ENCODE data around the gene S100A11. TPM values are rescaled to one million over a fixed set of nuclear protein-coding genes. Genes with fewer than 3 reads are reported as not detected.

Gene S100A11
- 79.3 and 93.7 TPM in 2 replicates for total RNA-seq

GRCh38 chr1:152036267-152037216 is at the start of gene S100A11:
Gene S100A11, minus strand, starts transcription at chr1:152037004. Its CDS starts 89 bp downstream, at chr1:152036915.

DNA sequence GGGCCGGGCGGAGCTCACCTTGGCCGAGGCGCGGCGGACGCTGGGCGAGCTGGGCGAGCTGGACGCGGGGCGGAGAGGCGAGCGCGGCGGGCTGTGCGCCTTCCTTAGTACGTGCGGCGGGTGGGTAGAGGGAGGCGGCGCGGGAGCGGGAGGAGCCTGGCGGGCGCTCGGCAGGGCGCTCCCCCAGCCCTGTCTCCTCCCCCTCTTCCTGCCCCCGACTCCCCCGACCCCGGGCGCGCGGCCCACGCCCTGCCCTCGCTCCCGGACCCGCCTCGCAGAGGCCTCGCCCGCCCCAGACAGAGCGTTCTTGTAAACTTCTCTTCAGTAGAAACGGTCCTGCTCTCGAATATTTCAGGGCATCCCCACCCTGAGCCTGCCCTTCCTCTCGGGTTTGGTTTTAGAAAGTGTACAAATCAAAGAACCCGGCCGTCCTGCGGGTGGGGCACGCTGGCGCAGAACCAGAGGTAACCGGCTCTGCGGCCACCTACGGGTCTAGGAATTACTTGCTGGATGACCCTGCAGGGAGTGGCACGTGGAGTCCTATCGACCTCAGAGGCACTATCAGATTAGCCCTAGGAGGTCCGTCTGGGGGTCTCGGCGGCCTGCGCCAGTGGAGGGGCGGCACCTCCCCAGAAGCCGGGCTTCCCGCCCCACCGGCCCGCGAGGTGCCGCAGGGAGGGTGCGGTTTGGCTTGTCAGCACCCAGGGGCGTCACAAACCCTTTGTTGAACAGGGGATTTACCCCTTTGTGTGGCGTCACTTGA is 42.9 kb downstream of the S100A11 start, which contains the start of gene S100A10:
S100A10 (minus strand) TSS at position 126 of the 763 bp plus-strand sequence. CDS start 7,629 bp downstream, outside the sequence.

Other genes with a start within 250 kb of the S100A11 start
- 5.1 and 7.7 TPM in 2 replicates for gene TDRKH, start 246.5 kb downstream of the S100A11 start, total RNA-seq
- gene LINGO4, start 231.6 kb downstream of the S100A11 start, total RNA-seq, result not detected in 2 replicates
- 0.48 and 1.9 TPM in 2 replicates for gene RORC, start 205.2 kb downstream of the S100A11 start, total RNA-seq
- gene C2CD4D, start 197.2 kb downstream of the S100A11 start, total RNA-seq, result under 0.01 TPM in 1 of 2 replicates, not detected in the other
- not detected in 2 replicates for gene THEM5, start 183.3 kb downstream of the S100A11 start, total RNA-seq
- 4.6 and 9.8 TPM in 2 replicates for gene THEM4, start 127.5 kb downstream of the S100A11 start, total RNA-seq
- gene S100A10, start 43.1 kb downstream of the S100A11 start, total RNA-seq, result 165 and 194 TPM in 2 replicates
- not detected in 2 replicates for gene TCHHL1, start 52.1 kb upstream of the S100A11 start, total RNA-seq
- gene TCHH, start 78.4 kb upstream of the S100A11 start, total RNA-seq, result under 0.01 TPM in 2 replicates
- 0.21 and 0.72 TPM in 2 replicates for gene RPTN, start 122.2 kb upstream of the S100A11 start, total RNA-seq
- gene HRNR, start 187.2 kb upstream of the S100A11 start, total RNA-seq, result 0.24 TPM in 1 of 2 replicates, not detected in the other